Panc1 (cell line): ENCODE results near the gene CHRNA7. TPM values are rescaled to one million over a fixed set of nuclear protein-coding genes. Genes with fewer than 3 reads are reported as not detected.

ENCODE experiments used
- ATAC-seq: fragments of 200-7000 bp; cut with Tn5 transposase; 2 replicates; pipeline ENCODE4 v1.9.1; 2020; ENCODE audit warnings: mild to moderate bottlenecking, moderate library complexity
- BruUV-seq: library from RNA; stranded (reverse); fragments of 400-500 nt; replicated peaks from 2 replicates; lab custom pipeline; 2021; lab: Mats Ljungman, UMichigan
- CTCF ChIA-PET: fragments of 300-600 bp; sonication (Branson Sonifier 250); formaldehyde crosslinking; loops from one replicate; lab custom pipeline; 2022; ENCODE audit warnings: antibody characterized with exemption; lab: Charles Lee
- POLR2A ChIA-PET: fragments of 300-600 bp; sonication (Branson Sonifier 250); formaldehyde crosslinking; loops from one replicate; lab custom pipeline; 2022; ENCODE audit warnings: antibody characterized with exemption; lab: Charles Lee
- DNase-seq: peaks from one replicate; pipeline ENCODE4 v3.0.0-alpha.2; 2010; ENCODE audit warnings: low read depth, low spot score
- H3K27ac ChIP-seq: 2 replicates; pipeline ENCODE4 v1.5.1; 2011; ENCODE audit warnings: mild to moderate bottlenecking, low read length, inconsistent platforms
- H3K27me3 ChIP-seq: fragments of 200-500 bp; sonication (Bioruptor generic); 2 replicates; pipeline ENCODE4 v1.6.0; 2014; ENCODE audit warnings: low read length, inconsistent platforms; ENCODE audit not compliant: control insufficient read depth, insufficient read depth
- H3K36me3 ChIP-seq: fragments of 200-500 bp; sonication (Bioruptor generic); 2 replicates; pipeline ENCODE4 v1.5.1; 2014; ENCODE audit warnings: inconsistent platforms, mild to moderate bottlenecking, low read length, moderate library complexity; ENCODE audit not compliant: control insufficient read depth, insufficient read depth
- H3K4me1 ChIP-seq: 2 replicates; pipeline ENCODE4 v1.5.1; 2011; ENCODE audit warnings: inconsistent platforms, mild to moderate bottlenecking, low read length, moderate library complexity; ENCODE audit not compliant: control insufficient read depth, insufficient read depth
- H3K4me3 ChIP-seq, 2 experiments: 2 replicates each; pipeline ENCODE4 v1.5.1; 2011 to 2012; ENCODE audit warnings: low read depth in 2 of 2, low read length in 2 of 2, mild to moderate bottlenecking in 2 of 2, inconsistent platforms in 1 of 2, moderate library complexity in 1 of 2
- H3K9me3 ChIP-seq: fragments of 200-500 bp; sonication (Bioruptor generic); 2 replicates; pipeline ENCODE4 v1.5.1; 2014; ENCODE audit warnings: low read depth, mild to moderate bottlenecking, inconsistent platforms, low read length, moderate library complexity; ENCODE audit not compliant: control insufficient read depth, insufficient read depth
- POLR2AphosphoS5 ChIP-seq: IDR thresholded peaks from 2 replicates; pipeline ENCODE4 v1.6.1; 2012; ENCODE audit warnings: mild to moderate bottlenecking, low read depth, low read length, moderate library complexity
- SIN3A ChIP-seq: IDR thresholded peaks from 2 replicates; pipeline ENCODE4 v1.6.1; 2012; ENCODE audit warnings: low read depth, mild to moderate bottlenecking, low read length, moderate library complexity, borderline replicate concordance; ENCODE audit not compliant: insufficient read depth
- TCF7L2 ChIP-seq: IDR thresholded peaks from 2 replicates; pipeline ENCODE4 v1.6.1; 2011; ENCODE audit warnings: mild to moderate bottlenecking, low read depth, low read length, inconsistent platforms
- in situ Hi-C: cut with HindIII; loops from 2 replicates; pipeline ENCODE4 v1.10.0; 2016; ENCODE audit warnings: low sequenced_read_pairs, low pct_unique_long_range_greater_than_20kb
- intact Hi-C: fragments of 100-400 bp; cut with micrococcal nuclease; formaldehyde crosslinking; loops from one replicate; pipeline ENCODE4 v1.10.0; 2022; ENCODE audit not compliant: unreplicated experiment
- total RNA-seq: library from RNA; stranded (reverse); gene quantifications from one replicate; pipeline ENCODE4 v1.2.1, GENCODE V29; 2021; ENCODE audit not compliant: unreplicated experiment
- TF ChIP-seq, protein P1 (sequence below): fragments of 450-650 bp; IDR thresholded peaks from 2 replicates; pipeline ENCODE4 v1.5.1; 2017; ENCODE audit warnings: mild to moderate bottlenecking
- TF ChIP-seq, protein P2 (sequence below), 2 experiments: IDR thresholded peaks; 2 replicates each; pipeline ENCODE4 v1.6.1; 2011 to 2012; ENCODE audit warnings: low read depth in 2 of 2, control low read depth in 1 of 2, low read length in 1 of 2, mild to moderate bottlenecking in 1 of 2, moderate library complexity in 1 of 2; ENCODE audit not compliant: insufficient read depth in 1 of 2

Gene CHRNA7
- total RNA-seq, 1 experiment from 2014 or later: 3.3 TPM

DNA sequence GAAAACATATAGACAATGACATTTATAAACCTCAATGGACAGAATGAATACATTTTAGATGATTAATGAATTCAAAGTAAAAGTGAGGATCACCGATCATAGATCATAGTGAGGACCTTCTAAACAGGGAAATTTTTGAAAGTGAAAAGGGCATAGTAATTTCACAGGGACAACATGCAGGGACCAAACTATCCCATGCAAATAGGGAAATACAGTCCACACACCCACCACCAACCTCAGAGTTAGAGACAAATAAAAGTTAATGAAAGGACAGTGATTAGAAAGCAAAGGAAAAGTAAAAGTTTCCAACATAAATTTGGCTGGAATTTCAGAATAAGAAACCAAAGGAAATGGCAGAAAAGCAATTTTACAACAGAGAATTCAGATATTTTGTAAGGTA is 15.4 kb upstream of the CHRNA7 start:
- H3K4me3 ChIP-seq: no peak overlapping the region
- H3K4me1 ChIP-seq: no peaks in the 10 kb centered on the region
- no peaks in the 10 kb centered on the region for H3K27me3 ChIP-seq
- no peak for DNase-seq
- H3K36me3 ChIP-seq: no peaks in the 10 kb centered on the region
- no peak overlapping the region for H3K27ac ChIP-seq
- in situ Hi-C loops: no loop called here
- intact Hi-C loops: no loop called here
- ChIA-PET CTCF (no interaction called here), POLR2A (no interaction called here)
- TF ChIP-seq, protein P1, sequence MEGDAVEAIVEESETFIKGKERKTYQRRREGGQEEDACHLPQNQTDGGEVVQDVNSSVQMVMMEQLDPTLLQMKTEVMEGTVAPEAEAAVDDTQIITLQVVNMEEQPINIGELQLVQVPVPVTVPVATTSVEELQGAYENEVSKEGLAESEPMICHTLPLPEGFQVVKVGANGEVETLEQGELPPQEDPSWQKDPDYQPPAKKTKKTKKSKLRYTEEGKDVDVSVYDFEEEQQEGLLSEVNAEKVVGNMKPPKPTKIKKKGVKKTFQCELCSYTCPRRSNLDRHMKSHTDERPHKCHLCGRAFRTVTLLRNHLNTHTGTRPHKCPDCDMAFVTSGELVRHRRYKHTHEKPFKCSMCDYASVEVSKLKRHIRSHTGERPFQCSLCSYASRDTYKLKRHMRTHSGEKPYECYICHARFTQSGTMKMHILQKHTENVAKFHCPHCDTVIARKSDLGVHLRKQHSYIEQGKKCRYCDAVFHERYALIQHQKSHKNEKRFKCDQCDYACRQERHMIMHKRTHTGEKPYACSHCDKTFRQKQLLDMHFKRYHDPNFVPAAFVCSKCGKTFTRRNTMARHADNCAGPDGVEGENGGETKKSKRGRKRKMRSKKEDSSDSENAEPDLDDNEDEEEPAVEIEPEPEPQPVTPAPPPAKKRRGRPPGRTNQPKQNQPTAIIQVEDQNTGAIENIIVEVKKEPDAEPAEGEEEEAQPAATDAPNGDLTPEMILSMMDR: no peak
- no peaks in the 10 kb centered on the region for H3K9me3 ChIP-seq
- ATAC-seq: no peak
- BruUV-seq: no TSS peak

DNA sequence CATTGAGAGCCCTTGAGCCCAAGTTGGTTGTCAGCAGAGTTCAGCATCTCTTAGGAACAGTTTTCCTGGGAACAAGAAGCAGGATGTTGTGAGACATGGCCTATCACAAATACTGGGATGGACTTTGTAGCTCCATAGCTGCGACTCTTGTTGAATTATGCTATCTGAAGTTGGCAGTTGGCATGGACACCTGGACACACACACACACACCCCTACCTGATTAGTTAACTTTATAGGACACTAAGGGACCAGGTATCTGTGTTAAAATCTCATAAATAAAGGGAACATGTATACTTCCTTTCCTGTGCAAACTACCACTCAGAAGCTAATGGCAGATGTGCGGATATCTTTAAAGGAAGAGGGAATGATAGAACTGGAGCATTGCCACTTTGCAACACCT is 10.2 kb upstream of the CHRNA7 start:
- POLR2A ChIA-PET: interaction anchor here (0.5 kb wide), 1 partner anchor 130 kb away, joined by 4 read pairs; no protein-coding TSS in a partner anchor

More for the DNA sequence above, 10.2 kb upstream of the CHRNA7 start:
- TF ChIP-seq, protein P2, sequence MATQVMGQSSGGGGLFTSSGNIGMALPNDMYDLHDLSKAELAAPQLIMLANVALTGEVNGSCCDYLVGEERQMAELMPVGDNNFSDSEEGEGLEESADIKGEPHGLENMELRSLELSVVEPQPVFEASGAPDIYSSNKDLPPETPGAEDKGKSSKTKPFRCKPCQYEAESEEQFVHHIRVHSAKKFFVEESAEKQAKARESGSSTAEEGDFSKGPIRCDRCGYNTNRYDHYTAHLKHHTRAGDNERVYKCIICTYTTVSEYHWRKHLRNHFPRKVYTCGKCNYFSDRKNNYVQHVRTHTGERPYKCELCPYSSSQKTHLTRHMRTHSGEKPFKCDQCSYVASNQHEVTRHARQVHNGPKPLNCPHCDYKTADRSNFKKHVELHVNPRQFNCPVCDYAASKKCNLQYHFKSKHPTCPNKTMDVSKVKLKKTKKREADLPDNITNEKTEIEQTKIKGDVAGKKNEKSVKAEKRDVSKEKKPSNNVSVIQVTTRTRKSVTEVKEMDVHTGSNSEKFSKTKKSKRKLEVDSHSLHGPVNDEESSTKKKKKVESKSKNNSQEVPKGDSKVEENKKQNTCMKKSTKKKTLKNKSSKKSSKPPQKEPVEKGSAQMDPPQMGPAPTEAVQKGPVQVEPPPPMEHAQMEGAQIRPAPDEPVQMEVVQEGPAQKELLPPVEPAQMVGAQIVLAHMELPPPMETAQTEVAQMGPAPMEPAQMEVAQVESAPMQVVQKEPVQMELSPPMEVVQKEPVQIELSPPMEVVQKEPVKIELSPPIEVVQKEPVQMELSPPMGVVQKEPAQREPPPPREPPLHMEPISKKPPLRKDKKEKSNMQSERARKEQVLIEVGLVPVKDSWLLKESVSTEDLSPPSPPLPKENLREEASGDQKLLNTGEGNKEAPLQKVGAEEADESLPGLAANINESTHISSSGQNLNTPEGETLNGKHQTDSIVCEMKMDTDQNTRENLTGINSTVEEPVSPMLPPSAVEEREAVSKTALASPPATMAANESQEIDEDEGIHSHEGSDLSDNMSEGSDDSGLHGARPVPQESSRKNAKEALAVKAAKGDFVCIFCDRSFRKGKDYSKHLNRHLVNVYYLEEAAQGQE (IDR thresholded peaks at IDR 0.05; ENCODE audit: insufficient read depth in 1 of 2, low read depth in 2 of 2, low read length in 1 of 2): no peak
- no peak for TF ChIP-seq SIN3A
- TF ChIP-seq TCF7L2: no peak
- no peak for TF ChIP-seq POLR2AphosphoS5
- TF ChIP-seq, protein P1: no peak
- H3K36me3 ChIP-seq: no peaks in the 10 kb centered on the region
- DNase-seq: no peak
- ATAC-seq: no peak
- CTCF ChIA-PET: no interaction called here
- no peaks in the 10 kb centered on the region for H3K4me1 ChIP-seq
- no peak overlapping the region for H3K4me3 ChIP-seq
- in situ Hi-C loops: no loop called here
- no peaks in the 10 kb centered on the region; the same call in 1 of the 2 replicates for H3K27me3 ChIP-seq
- no TSS peak for BruUV-seq
- intact Hi-C loops: no loop called here
- no peak overlapping the region for H3K27ac ChIP-seq
- no peaks in the 10 kb centered on the region for H3K9me3 ChIP-seq
